Measurements from ENCODE around the gene MAP3K3. TPM values are rescaled to one million over a fixed set of nuclear protein-coding genes. Genes with fewer than 3 reads are reported as not detected.

The MAP3K3 gene
- total RNA-seq, 1 experiment from 2014 or later = 11.4 TPM

GRCh38 chr17:63647065-63647725 lies 25.0 kb downstream of the MAP3K3 start:
- no peaks in the 10 kb centered on the region for H3K9me3 Mint-ChIP-seq (ENCODE audit: low read depth, unreplicated experiment)
- H3K4me1 Mint-ChIP-seq (ENCODE audit: low read depth, unreplicated experiment) = peaks cover 10% of the 10 kb centered on the region
- no peak overlapping the region for H3K4me3 Mint-ChIP-seq (ENCODE audit: low read depth, unreplicated experiment)
- BruUV-seq (replicated peaks) = no TSS peak
- no peak overlapping the region for H3K27ac Mint-ChIP-seq (ENCODE audit: unreplicated experiment)
- TF ChIP-seq CTCF (IDR thresholded peaks at IDR 0.05; ENCODE audit: unreplicated experiment) = no peak
- CTCF ChIA-PET = interaction anchor here (0.6 kb wide), 1 partner anchor 246 kb away, joined by 3 read pairs; no protein-coding TSS in a partner anchor
- H3K27me3 Mint-ChIP-seq (ENCODE audit: unreplicated experiment) = no peaks in the 10 kb centered on the region
- no peaks in the 10 kb centered on the region for H3K36me3 Mint-ChIP-seq (ENCODE audit: insufficient read depth, unreplicated experiment)
- intact Hi-C loops (cut with micrococcal nuclease; ENCODE audit: unreplicated experiment) = no loop called here
- peak; percentile 15 for DNase-seq

DNA sequence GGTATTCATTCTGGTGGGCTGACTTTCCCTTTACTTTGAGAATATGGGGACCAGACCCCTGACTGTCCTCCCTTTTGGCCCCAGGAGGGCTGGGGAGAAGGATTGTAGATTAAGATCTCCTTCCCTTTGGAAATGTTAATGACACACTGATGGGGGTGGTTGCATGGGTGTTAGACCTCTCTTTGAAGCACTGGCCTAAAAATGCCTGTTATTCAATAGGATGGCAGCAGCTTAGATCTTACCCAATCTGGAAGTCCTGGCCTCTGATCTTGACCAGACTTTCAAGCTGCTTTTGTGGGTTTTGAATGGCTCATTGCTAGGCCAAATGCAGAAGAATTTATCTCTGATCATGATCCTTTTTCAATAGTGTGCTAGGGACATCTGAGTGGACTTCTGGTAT lies 25.7 kb downstream of the MAP3K3 start:
- H3K4me3 Mint-ChIP-seq (ENCODE audit: low read depth, unreplicated experiment) = no peak overlapping the region
- TF ChIP-seq CTCF (IDR thresholded peaks at IDR 0.05; ENCODE audit: unreplicated experiment) = no peak
- BruUV-seq (replicated peaks) = no TSS peak
- intact Hi-C loops (cut with micrococcal nuclease; ENCODE audit: unreplicated experiment) = no loop called here
- H3K27ac Mint-ChIP-seq (ENCODE audit: unreplicated experiment) = no peak overlapping the region
- H3K27me3 Mint-ChIP-seq (ENCODE audit: unreplicated experiment) = no peaks in the 10 kb centered on the region
- H3K36me3 Mint-ChIP-seq (ENCODE audit: insufficient read depth, unreplicated experiment) = no peaks in the 10 kb centered on the region
- DNase-seq = no peak
- no peaks in the 10 kb centered on the region for H3K9me3 Mint-ChIP-seq (ENCODE audit: low read depth, unreplicated experiment)
- CTCF ChIA-PET = no interaction called here
- peaks cover 10% of the 10 kb centered on the region for H3K4me1 Mint-ChIP-seq (ENCODE audit: low read depth, unreplicated experiment)

- no peak for TF ChIP-seq CTCF (IDR thresholded peaks at IDR 0.05; ENCODE audit: unreplicated experiment)
- H3K4me3 Mint-ChIP-seq (ENCODE audit: low read depth, unreplicated experiment) = no peak overlapping the region
- peaks cover 10% of the 10 kb centered on the region for H3K4me1 Mint-ChIP-seq (ENCODE audit: low read depth, unreplicated experiment)
- H3K9me3 Mint-ChIP-seq (ENCODE audit: low read depth, unreplicated experiment) = no peaks in the 10 kb centered on the region
- CTCF ChIA-PET = no interaction called here
- no TSS peak for BruUV-seq (replicated peaks)
- H3K36me3 Mint-ChIP-seq (ENCODE audit: insufficient read depth, unreplicated experiment) = no peaks in the 10 kb centered on the region
- H3K27ac Mint-ChIP-seq (ENCODE audit: unreplicated experiment) = no peak overlapping the region
- DNase-seq = no peak
- no peaks in the 10 kb centered on the region for H3K27me3 Mint-ChIP-seq (ENCODE audit: unreplicated experiment)
- intact Hi-C loops (cut with micrococcal nuclease; ENCODE audit: unreplicated experiment) = no loop called here
Observed at GRCh38 chr17:63649813-63650212, 27.6 kb downstream of the MAP3K3 start.

DNA sequence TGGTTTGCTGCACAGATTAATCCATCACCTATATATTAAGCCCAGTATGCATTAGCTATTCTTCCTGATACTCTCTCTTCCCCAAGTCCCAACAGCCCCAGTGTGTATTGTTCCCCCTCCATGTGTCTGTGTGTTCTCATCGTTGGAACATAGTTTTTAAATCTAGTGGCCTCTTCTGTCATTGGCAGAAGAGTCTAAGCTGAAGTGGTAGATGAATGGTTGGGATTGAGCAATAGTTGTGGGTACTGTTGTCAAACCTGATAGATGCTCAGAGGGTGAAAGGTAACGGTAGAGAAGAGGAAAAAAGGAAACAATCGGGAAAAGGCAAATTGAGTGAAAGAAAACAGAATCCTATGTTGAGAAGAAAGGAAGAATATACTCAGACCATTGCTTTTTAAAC lies 29.9 kb downstream of the MAP3K3 start:
- H3K27me3 Mint-ChIP-seq (ENCODE audit: unreplicated experiment) = no peaks in the 10 kb centered on the region
- CTCF ChIA-PET = no interaction called here
- H3K9me3 Mint-ChIP-seq (ENCODE audit: low read depth, unreplicated experiment) = no peaks in the 10 kb centered on the region
- TF ChIP-seq CTCF (IDR thresholded peaks at IDR 0.05; ENCODE audit: unreplicated experiment) = no peak
- peaks cover 5% of the 10 kb centered on the region for H3K4me1 Mint-ChIP-seq (ENCODE audit: low read depth, unreplicated experiment)
- intact Hi-C loops (cut with micrococcal nuclease; ENCODE audit: unreplicated experiment) = no loop called here
- BruUV-seq (replicated peaks) = no TSS peak
- no peak overlapping the region for H3K4me3 Mint-ChIP-seq (ENCODE audit: low read depth, unreplicated experiment)
- no peak for DNase-seq
- H3K27ac Mint-ChIP-seq (ENCODE audit: unreplicated experiment) = no peak overlapping the region
- H3K36me3 Mint-ChIP-seq (ENCODE audit: insufficient read depth, unreplicated experiment) = no peaks in the 10 kb centered on the region

All from Calu3 (cell line).